ENCODE results near the gene KIAA1328.

The KIAA1328 gene

GRCh38 chr18:37199741-37200140, 370.8 kb downstream of the KIAA1328 start:
- ChIA-PET POLR2A (no interaction called here), CTCF (interaction anchor here (1.4 kb wide), 1 partner anchor 10 kb away, joined by 4 read pairs; no protein-coding TSS in a partner anchor)
- TF ChIP-seq CTCF (IDR thresholded peaks at IDR 0.05; ENCODE audit: control extremely low read depth, extremely low read depth, low read depth, missing control alignments) = no peak
- DNase-seq (ENCODE audit: extremely low spot score) = no peak

- ChIA-PET POLR2A (no interaction called here), CTCF (interaction anchor here (1.0 to 3.9 kb wide), 3 partner anchors 14 to 30 kb away, joined by 3 to 13 read pairs (median 3); no protein-coding TSS in a partner anchor)
- no peak for DNase-seq (ENCODE audit: extremely low spot score)
- TF ChIP-seq CTCF (IDR thresholded peaks at IDR 0.05; ENCODE audit: control extremely low read depth, extremely low read depth, low read depth, missing control alignments) = no peak
Observed at GRCh38 chr18:37207343-37207742, 378.4 kb downstream of the KIAA1328 start.

GRCh38 chr18:37210781-37211180, 381.9 kb downstream of the KIAA1328 start:
- DNase-seq (ENCODE audit: extremely low spot score) = no peak
- CTCF ChIA-PET = interaction anchor here (2.1 to 3.9 kb wide), 2 partner anchors 11 to 23 kb away, joined by 4 to 13 read pairs; no protein-coding TSS in a partner anchor
- TF ChIP-seq CTCF (IDR thresholded peaks at IDR 0.05; ENCODE audit: control extremely low read depth, extremely low read depth, low read depth, missing control alignments) = no peak
- POLR2A ChIA-PET = no interaction called here

GRCh38 chr18:37218022-37218590, 389.2 kb downstream of the KIAA1328 start:
- POLR2A ChIA-PET = no interaction called here
- DNase-seq (ENCODE audit: extremely low spot score) = no peak
- CTCF ChIA-PET = interaction anchor here (1.4 kb wide), 1 partner anchor 241 kb away, joined by 3 read pairs; no protein-coding TSS in a partner anchor
- no peak for TF ChIP-seq CTCF (IDR thresholded peaks at IDR 0.05; ENCODE audit: control extremely low read depth, extremely low read depth, low read depth, missing control alignments)

- DNase-seq (ENCODE audit: extremely low spot score) = no peak
- TF ChIP-seq CTCF (IDR thresholded peaks at IDR 0.05; ENCODE audit: control extremely low read depth, extremely low read depth, low read depth, missing control alignments) = no peak
- ChIA-PET CTCF (interaction anchor here (1.4 kb wide), 1 partner anchor 239 kb away, joined by 3 read pairs; no protein-coding TSS in a partner anchor), POLR2A (no interaction called here)
Observed at GRCh38 chr18:37219257-37219656, 390.3 kb downstream of the KIAA1328 start.

- no peak for TF ChIP-seq CTCF (IDR thresholded peaks at IDR 0.05; ENCODE audit: control extremely low read depth, extremely low read depth, low read depth, missing control alignments)
- ChIA-PET POLR2A (no interaction called here), CTCF (interaction anchor here (1.1 kb wide), 1 partner anchor 9 kb away, joined by 4 read pairs; no protein-coding TSS in a partner anchor)
- DNase-seq (ENCODE audit: extremely low spot score) = no peak
Observed at GRCh38 chr18:37222354-37222998, 393.5 kb downstream of the KIAA1328 start.

Data from GM10248 (cell line).